ENCODE data around the gene MYO6. TPM values are rescaled to one million over a fixed set of nuclear protein-coding genes. Genes with fewer than 3 reads are reported as not detected.

MYO6 gene
- total RNA-seq, 1 experiment from 2014 or later = 44.1 TPM

DNA sequence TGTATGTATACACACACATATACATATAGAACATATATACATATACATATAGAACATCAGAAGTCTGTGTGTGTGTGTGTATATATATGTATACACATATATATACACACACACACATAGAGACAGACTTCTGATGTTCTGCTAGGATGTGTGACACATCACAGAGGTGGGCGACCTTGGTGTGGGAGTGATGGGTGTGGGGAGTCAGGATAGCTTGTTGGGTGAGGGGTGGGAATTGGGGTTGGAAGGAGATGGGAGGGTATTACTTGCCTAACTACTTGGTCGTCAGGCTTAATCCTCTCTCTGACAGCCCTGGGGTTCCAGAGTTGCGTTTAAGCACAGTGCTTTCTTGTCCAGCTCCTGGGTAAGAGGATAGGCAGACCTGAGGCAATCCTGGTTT lies 8.3 kb downstream of the MYO6 start:
- Histone ChIP-seq H3K9ac (ENCODE audit: low read length) (no peak overlapping the region), H2AFZ (ENCODE audit: low read depth, low read length, poor library complexity, severe bottlenecking) (no peak overlapping the region), H3K9me2 (ENCODE audit: insufficient read depth) (no peaks in the 10 kb centered on the region), H3K27ac (ENCODE audit: low read depth, low read length) (no peak overlapping the region), H4K20me1 (ENCODE audit: insufficient read depth) (no peaks in the 10 kb centered on the region), H3K36me3 (ENCODE audit: control insufficient read depth in 1 of 2, insufficient read depth in 2 of 2, low read length in 2 of 2) (no peaks in the 10 kb centered on the region), H3K79me2 (ENCODE audit: insufficient read depth, low read length) (peaks cover 89% of the 10 kb centered on the region), H3K27me3 (ENCODE audit: insufficient read depth, low read length) (no peaks in the 10 kb centered on the region), H3K4me3 (replicated peaks in 1 of 2; ENCODE audit: low read depth in 1 of 2, low read length in 2 of 2) (no peak overlapping the region), H3K4me1 (ENCODE audit: control insufficient read depth in 1 of 2, insufficient read depth in 2 of 2, low read length in 2 of 2) (peaks cover 15 to 26% of the 10 kb centered on the region in 2 experiments), H3K9me3 (ENCODE audit: control insufficient read depth in 1 of 2, insufficient read depth in 1 of 2, low read depth in 1 of 2, low read length in 2 of 2) (no peaks in the 10 kb centered on the region), H3K4me2 (ENCODE audit: low read length) (no peak overlapping the region)
- ATAC-seq (no peak), DNase-seq (ENCODE audit: low read depth, low spot score) (no peak)
- TF ChIP-seq EZH2 (IDR thresholded peaks at IDR 0.05) = no peak
- TF ChIP-seq CEBPB (IDR thresholded peaks at IDR 0.05; ENCODE audit: low read depth) = no peak
- no peak for TF ChIP-seq POLR2AphosphoS5 (IDR thresholded peaks at IDR 0.05; ENCODE audit: low read depth, low read length)
- no peak for TF ChIP-seq EGR1 (IDR thresholded peaks at IDR 0.05; ENCODE audit: low read depth)
- TF ChIP-seq, protein P1, sequence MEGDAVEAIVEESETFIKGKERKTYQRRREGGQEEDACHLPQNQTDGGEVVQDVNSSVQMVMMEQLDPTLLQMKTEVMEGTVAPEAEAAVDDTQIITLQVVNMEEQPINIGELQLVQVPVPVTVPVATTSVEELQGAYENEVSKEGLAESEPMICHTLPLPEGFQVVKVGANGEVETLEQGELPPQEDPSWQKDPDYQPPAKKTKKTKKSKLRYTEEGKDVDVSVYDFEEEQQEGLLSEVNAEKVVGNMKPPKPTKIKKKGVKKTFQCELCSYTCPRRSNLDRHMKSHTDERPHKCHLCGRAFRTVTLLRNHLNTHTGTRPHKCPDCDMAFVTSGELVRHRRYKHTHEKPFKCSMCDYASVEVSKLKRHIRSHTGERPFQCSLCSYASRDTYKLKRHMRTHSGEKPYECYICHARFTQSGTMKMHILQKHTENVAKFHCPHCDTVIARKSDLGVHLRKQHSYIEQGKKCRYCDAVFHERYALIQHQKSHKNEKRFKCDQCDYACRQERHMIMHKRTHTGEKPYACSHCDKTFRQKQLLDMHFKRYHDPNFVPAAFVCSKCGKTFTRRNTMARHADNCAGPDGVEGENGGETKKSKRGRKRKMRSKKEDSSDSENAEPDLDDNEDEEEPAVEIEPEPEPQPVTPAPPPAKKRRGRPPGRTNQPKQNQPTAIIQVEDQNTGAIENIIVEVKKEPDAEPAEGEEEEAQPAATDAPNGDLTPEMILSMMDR (IDR thresholded peaks at IDR 0.05 in 2 of 3, conservative IDR thresholded peaks at IDR 0.05 in 1 of 3; ENCODE audit: borderline replicate concordance in 1 of 3, insufficient read depth in 1 of 3, low read depth in 2 of 3, low read length in 2 of 3) = no peak
- TF ChIP-seq SIN3A (IDR thresholded peaks at IDR 0.05; ENCODE audit: low read depth) = no peak
- TF ChIP-seq, protein P2, sequence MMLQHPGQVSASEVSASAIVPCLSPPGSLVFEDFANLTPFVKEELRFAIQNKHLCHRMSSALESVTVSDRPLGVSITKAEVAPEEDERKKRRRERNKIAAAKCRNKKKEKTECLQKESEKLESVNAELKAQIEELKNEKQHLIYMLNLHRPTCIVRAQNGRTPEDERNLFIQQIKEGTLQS (IDR thresholded peaks at IDR 0.05) = no peak
- TF ChIP-seq CBX3 (IDR thresholded peaks at IDR 0.05; ENCODE audit: low read depth) = no peak
- no peak for TF ChIP-seq FOSL1 (IDR thresholded peaks at IDR 0.05; ENCODE audit: low read depth)
- no peak for TF ChIP-seq POLR2A (IDR thresholded peaks at IDR 0.05; ENCODE audit: borderline replicate concordance, extremely low read depth, insufficient read depth, insufficient read length)
- no peak for TF ChIP-seq SRF (IDR thresholded peaks at IDR 0.05; ENCODE audit: low read depth)
- TF ChIP-seq YY1 (IDR thresholded peaks at IDR 0.05; ENCODE audit: extremely low read depth, insufficient replicate concordance, low read depth, low read length) = no peak
- TF ChIP-seq RAD21 (IDR thresholded peaks at IDR 0.05; ENCODE audit: low read depth) = no peak
- TF ChIP-seq EZH2phosphoT487 (IDR thresholded peaks at IDR 0.05; ENCODE audit: borderline replicate concordance) = no peak
- TF ChIP-seq, protein P3, sequence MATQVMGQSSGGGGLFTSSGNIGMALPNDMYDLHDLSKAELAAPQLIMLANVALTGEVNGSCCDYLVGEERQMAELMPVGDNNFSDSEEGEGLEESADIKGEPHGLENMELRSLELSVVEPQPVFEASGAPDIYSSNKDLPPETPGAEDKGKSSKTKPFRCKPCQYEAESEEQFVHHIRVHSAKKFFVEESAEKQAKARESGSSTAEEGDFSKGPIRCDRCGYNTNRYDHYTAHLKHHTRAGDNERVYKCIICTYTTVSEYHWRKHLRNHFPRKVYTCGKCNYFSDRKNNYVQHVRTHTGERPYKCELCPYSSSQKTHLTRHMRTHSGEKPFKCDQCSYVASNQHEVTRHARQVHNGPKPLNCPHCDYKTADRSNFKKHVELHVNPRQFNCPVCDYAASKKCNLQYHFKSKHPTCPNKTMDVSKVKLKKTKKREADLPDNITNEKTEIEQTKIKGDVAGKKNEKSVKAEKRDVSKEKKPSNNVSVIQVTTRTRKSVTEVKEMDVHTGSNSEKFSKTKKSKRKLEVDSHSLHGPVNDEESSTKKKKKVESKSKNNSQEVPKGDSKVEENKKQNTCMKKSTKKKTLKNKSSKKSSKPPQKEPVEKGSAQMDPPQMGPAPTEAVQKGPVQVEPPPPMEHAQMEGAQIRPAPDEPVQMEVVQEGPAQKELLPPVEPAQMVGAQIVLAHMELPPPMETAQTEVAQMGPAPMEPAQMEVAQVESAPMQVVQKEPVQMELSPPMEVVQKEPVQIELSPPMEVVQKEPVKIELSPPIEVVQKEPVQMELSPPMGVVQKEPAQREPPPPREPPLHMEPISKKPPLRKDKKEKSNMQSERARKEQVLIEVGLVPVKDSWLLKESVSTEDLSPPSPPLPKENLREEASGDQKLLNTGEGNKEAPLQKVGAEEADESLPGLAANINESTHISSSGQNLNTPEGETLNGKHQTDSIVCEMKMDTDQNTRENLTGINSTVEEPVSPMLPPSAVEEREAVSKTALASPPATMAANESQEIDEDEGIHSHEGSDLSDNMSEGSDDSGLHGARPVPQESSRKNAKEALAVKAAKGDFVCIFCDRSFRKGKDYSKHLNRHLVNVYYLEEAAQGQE (IDR thresholded peaks at IDR 0.05; ENCODE audit: low read depth) = no peak
- ChIA-PET CTCF (no interaction called here), RAD21 (ENCODE audit: low non-redundant PET in 1 of 2, low total read pairs in 2 of 2, uncharacterized antibody in 2 of 2, unreplicated experiment in 2 of 2) (no interaction called here), POLR2A (no interaction called here)
- no TSS peak for BruUV-seq (replicated peaks)
- intact Hi-C loops (cut with micrococcal nuclease) = no loop called here

Measured in HCT116 (cell line).